COR-L47 (cell line): Measurements from ENCODE around the gene SMU1.

Source experiments
- DNase-seq: peaks from one replicate; lab custom pipeline; 2025; lab: John Stamatoyannopoulos, UW

Gene SMU1

GRCh38 chr9:33044677-33045282 lies 31.7 kb downstream of the SMU1 start:
- peak; percentile 50 for DNase-seq

- peak; percentile 90 for DNase-seq
These were observed 32.3 kb downstream of the SMU1 start for GRCh38 chr9:33044162-33044673.

GRCh38 chr9:33043671-33044070 lies 32.8 kb downstream of the SMU1 start:
- no peak for DNase-seq

- DNase-seq: no peak
These were observed 34.0 kb downstream of the SMU1 start for GRCh38 chr9:33042473-33042872.

GRCh38 chr9:33041432-33042188 lies 34.9 kb downstream of the SMU1 start:
- DNase-seq: no peak

GRCh38 chr9:33040792-33041431 lies 35.6 kb downstream of the SMU1 start:
- DNase-seq: no peak

DNA sequence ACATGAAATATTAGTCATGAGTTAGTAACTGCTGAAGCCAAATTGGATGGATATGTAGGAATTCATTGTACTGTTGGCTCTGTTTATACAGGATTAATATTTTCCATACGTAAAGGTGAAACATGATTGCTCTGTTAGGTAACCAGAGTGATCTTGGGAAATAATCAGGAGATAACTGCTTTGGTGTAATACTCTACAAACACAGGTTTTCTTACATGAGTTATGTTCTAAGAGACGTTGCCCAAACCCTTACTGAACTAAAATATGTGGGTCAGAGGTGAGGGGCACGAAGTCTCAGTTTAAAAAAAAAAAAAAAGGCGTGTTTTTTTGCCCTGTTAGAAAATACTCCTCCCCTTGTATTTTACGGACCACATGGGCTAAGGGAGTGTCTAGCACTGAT lies 43.6 kb downstream of the SMU1 start:
- no peak for DNase-seq

DNA sequence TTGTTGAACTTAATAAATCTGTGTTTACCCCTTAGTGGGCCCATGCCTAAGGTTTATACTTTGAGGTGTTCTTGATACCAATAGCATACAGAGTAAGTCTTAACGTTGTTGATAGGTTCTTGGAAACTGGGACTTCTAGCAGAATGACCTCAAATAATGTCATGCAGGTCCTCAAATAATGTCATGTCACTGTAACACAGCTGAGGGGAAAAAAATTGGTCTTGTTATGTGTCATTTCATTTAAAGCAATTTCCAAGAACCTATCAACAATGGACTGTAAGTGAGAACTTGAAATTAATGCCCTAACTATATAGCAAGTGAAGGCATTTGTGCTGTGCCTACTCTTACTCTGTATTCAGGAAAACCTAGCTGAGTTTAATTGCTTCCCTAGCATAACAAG lies 44.2 kb downstream of the SMU1 start:
- no peak for DNase-seq

DNA sequence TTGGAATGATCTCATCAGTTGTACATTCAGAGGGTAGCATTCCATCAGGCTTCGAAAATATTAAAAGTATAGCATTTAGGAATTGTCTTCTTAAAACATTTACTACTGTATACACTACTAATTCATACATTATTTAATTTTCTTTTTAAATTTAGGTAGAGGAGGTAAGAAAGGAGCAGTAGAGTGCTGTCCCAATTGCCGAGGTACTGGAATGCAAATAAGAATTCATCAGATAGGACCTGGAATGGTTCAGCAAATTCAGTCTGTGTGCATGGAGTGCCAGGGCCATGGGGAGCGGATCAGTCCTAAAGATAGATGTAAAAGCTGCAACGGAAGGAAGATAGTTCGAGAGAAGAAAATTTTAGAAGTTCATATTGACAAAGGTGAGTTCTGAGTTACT lies 46.2 kb downstream of the SMU1 start:
- no peak for DNase-seq

GRCh38 chr9:33029231-33029786 lies 47.2 kb downstream of the SMU1 start:
- DNase-seq: no peak

- peak; percentile 77 for DNase-seq
These were observed 50.7 kb downstream of the SMU1 start for GRCh38 chr9:33025572-33026342.

- peak; percentile 89 for DNase-seq
These were observed 51.4 kb downstream of the SMU1 start, which contains the start of gene DNAJA1 for GRCh38 chr9:33024966-33025571. DNAJA1 (plus strand) TSS chr9:33025273; CDS start chr9:33026485, 1,212 bp downstream.

DNA sequence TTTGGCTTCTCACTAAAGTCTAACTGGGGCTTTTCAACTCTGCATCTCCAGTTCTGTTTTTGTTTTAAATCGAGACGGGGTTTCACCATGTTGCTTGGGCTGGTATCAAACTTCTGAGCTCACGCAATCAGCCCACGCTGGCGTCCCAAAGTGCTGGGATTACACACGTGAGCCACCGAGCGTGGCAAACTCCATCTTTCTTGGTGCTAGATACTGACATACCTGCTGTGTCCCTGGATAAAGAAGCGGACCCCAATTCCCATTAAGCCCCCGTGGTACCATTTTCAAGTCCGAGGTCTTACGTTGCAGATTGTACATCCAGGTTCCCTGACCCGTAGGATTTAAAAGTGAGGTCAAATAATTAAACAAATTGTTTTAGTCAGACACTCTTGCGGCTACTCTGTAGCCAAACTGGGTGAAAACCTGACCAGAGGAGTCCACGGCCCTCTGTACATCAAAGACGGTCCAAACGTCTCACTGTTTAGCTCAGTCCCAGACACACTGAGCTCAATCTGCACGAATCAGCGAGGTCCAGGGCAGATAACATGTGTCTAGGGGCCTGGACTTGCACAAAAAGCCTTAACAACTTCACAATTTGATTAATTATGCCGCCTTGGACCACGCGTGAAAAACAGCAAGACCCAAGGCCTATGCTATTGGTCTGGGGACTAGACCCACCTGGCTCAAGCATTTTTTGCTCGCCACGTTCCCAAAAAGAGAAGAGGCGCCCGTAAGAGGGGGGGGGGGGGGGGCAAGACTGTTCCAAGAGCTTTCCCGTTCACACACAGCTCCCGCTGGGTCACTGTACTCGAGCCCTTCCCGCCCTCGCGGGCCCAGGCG lies 52.1 kb downstream of the SMU1 start:
- DNase-seq: peak; percentile 17

GRCh38 chr9:33023661-33024060 lies 52.8 kb downstream of the SMU1 start:
- DNase-seq: no peak

GRCh38 chr9:33022755-33023154 lies 53.7 kb downstream of the SMU1 start:
- no peak for DNase-seq

DNA sequence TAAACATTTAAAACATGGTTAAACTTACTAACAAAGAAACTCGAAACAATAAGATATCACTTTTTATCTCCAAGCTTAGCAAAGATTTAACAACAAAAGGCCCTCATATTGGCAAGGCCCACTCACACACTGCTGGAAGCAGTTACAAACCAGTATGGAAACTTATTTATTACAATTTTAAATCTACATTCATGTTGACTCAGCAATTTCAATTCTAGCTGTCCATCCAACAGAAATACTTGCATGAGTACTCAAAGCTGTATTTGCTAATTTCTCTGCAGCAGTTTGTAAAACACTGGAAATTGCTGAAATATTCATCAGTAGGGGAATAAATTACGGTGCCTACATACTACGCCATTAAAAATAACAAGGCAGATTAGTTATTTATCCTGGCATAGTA lies 54.2 kb downstream of the SMU1 start:
- DNase-seq: no peak

DNA sequence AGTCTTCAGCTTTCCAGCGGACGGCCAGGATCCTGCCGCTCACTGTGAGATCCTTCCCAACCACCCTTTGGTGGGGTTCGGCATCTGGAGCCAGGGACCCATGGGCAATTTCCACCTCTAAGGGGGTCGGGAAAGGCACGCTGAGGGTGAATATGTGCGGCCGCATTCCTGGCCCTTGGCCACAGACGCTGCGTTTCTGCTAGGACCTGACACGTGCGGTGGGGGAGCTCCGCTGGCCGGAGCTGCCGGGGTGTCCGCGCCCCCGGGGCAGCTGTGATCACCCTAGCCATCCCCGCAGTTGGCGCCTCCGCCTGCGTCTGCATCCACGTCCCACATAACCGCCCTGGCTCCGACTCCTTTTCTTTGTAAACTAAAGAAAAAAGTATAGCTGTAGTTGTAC lies 56.7 kb downstream of the SMU1 start:
- no peak for DNase-seq

- no peak for DNase-seq
These were observed 59.0 kb downstream of the SMU1 start for GRCh38 chr9:33017283-33018041.

DNA sequence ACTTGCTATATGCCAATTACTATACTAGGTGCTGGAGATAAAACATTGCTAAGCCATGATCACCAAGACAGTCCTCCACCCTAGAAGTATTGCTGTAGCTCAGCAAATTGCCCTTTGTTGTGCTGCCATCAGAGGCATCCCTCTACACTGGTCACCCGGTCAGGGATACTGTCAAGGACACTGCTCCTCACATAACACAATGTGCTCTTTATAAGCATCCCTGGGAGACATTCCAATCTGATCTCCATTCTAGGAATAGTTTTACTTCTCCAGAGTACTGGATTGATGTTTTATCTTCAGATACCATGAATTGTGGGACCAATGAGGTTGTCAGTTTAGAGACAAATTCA lies 61.8 kb downstream of the SMU1 start:
- no peak for DNase-seq
